CD14-positive monocyte (primary cell): ENCODE measurements around the gene AK1. TPM values are rescaled to one million over a fixed set of nuclear protein-coding genes. Genes with fewer than 3 reads are reported as not detected.

ENCODE experiments used
- DNase-seq, 3 donors: peaks; one replicate each; pipeline ENCODE4 v3.0.0-alpha.2; 2011 to 2022
- H2AFZ ChIP-seq: 2 replicates; pipeline ENCODE4 v1.6.0; 2012; ENCODE audit warnings: mild to moderate bottlenecking, low read depth, low read length, inconsistent platforms; ENCODE audit not compliant: insufficient read depth, poor library complexity, severe bottlenecking
- H3K27ac ChIP-seq, 2 donors: 1 replicate in 1 of 2; 2 replicates in 1 of 2; pipeline ENCODE4 v1.5.1; 2012 to 2013; ENCODE audit warnings: low read length in 2 of 2, control low read depth in 1 of 2, inconsistent platforms in 1 of 2, low read depth in 1 of 2, mild to moderate bottlenecking in 1 of 2
- H3K27me3 ChIP-seq, 2 donors: one replicate each; pipeline versions ENCODE4 v1.6.0 to v1.6.1; 2011 to 2013; ENCODE audit warnings: low read length in 2 of 2; ENCODE audit not compliant: control insufficient read depth in 2 of 2, insufficient read depth in 2 of 2
- H3K36me3 ChIP-seq, 2 donors: replicated peaks in 1 of 2; 1 replicate in 1 of 2; 2 replicates in 1 of 2; pipeline versions ENCODE4 v1.5.1 to v1.6.1; 2012 to 2013; ENCODE audit warnings: low read length in 2 of 2, control low read depth in 1 of 2, inconsistent platforms in 1 of 2, mild to moderate bottlenecking in 1 of 2; ENCODE audit not compliant: insufficient read depth in 2 of 2, control insufficient read depth in 1 of 2
- H3K4me1 ChIP-seq, 2 donors: 1 replicate in 1 of 2; 2 replicates in 1 of 2; pipeline versions ENCODE4 v1.5.1 to v1.6.1; 2012 to 2013; ENCODE audit warnings: low read length in 2 of 2, control low read depth in 1 of 2, inconsistent platforms in 1 of 2, mild to moderate bottlenecking in 1 of 2, moderate library complexity in 1 of 2; ENCODE audit not compliant: insufficient read depth in 2 of 2, control insufficient read depth in 1 of 2
- H3K4me2 ChIP-seq: replicated peaks from 2 replicates; pipeline ENCODE3; 2012; ENCODE audit warnings: low read length, moderate library complexity, mild to moderate bottlenecking; ENCODE audit not compliant: poor library complexity, severe bottlenecking; ENCODE audit errors: extremely low read depth
- H3K4me3 ChIP-seq, 3 experiments: fragments of 200-600 bp in 1 of 3; sonication (generic) in 1 of 3; replicated peaks in 1 of 3; 1 replicate in 2 of 3; 2 replicates in 1 of 3; pipeline ENCODE4 v1.5.1; 2011 to 2013; ENCODE audit warnings: low read length in 3 of 3, mild to moderate bottlenecking in 3 of 3, control low read depth in 2 of 3, low read depth in 2 of 3, inconsistent platforms in 1 of 3, moderate library complexity in 1 of 3
- H3K79me2 ChIP-seq: 2 replicates; pipeline ENCODE4 v1.6.0; 2012; ENCODE audit warnings: mild to moderate bottlenecking, control low read depth, inconsistent platforms, low read length, moderate library complexity; ENCODE audit not compliant: insufficient read depth
- H3K9ac ChIP-seq: 2 replicates; pipeline ENCODE4 v1.6.0; 2017; ENCODE audit warnings: low read length, mild to moderate bottlenecking; ENCODE audit not compliant: insufficient read depth, poor library complexity, severe bottlenecking
- H3K9me3 ChIP-seq, 2 donors: replicated peaks in 1 of 2; 1 replicate in 1 of 2; 2 replicates in 1 of 2; pipeline versions ENCODE4 v1.5.1 to v1.6.1; 2012 to 2013; ENCODE audit warnings: low read length in 2 of 2, control low read depth in 1 of 2; ENCODE audit not compliant: control insufficient read depth in 1 of 2, insufficient read depth in 1 of 2
- H4K20me1 ChIP-seq: 2 replicates; pipeline ENCODE4 v1.6.0; 2012; ENCODE audit warnings: mild to moderate bottlenecking, low read length, control low read depth, moderate library complexity; ENCODE audit not compliant: insufficient read depth
- H3K27ac Mint-ChIP-seq, 7 donors: one replicate each; pipeline ENCODE4 v1.8.0; 2020; ENCODE audit warnings: mild to moderate bottlenecking in 7 of 7, mixed read lengths in 7 of 7, moderate library complexity in 6 of 7, inconsistent platforms in 2 of 7
- H3K27me3 Mint-ChIP-seq, 3 donors: one replicate each; pipeline ENCODE4 v1.8.0; 2021 to 2022; ENCODE audit warnings: low read depth in 3 of 3, mild to moderate bottlenecking in 3 of 3, mixed read lengths in 3 of 3, moderate library complexity in 3 of 3, inconsistent platforms in 1 of 3
- H3K36me3 Mint-ChIP-seq, 2 donors: one replicate each; pipeline ENCODE4 v1.8.0; 2020; ENCODE audit warnings: mixed read lengths in 2 of 2, inconsistent platforms in 1 of 2, mild to moderate bottlenecking in 1 of 2
- H3K4me1 Mint-ChIP-seq: one replicate; pipeline ENCODE4 v1.8.0; 2020; ENCODE audit warnings: mild to moderate bottlenecking, mixed read lengths
- H3K4me3 Mint-ChIP-seq, 2 donors: one replicate each; pipeline ENCODE4 v1.8.0; 2020; ENCODE audit warnings: mild to moderate bottlenecking in 2 of 2, mixed read lengths in 2 of 2, moderate library complexity in 1 of 2
- H3K9me3 Mint-ChIP-seq, 7 donors: one replicate each; pipeline ENCODE4 v1.8.0; 2020 to 2022; ENCODE audit warnings: mixed read lengths in 7 of 7, mild to moderate bottlenecking in 6 of 7, moderate library complexity in 6 of 7, inconsistent platforms in 2 of 7
- WGBS: methylation state at CpG from one replicate; pipeline ENCODE4 v1.1.5; 2013; ENCODE audit warnings: missing lambda C conversion rate; ENCODE audit not compliant: insufficient coverage; 5-methylcytosine and 5-hydroxymethylcytosine counted together
- intact Hi-C, 2 donors: fragments of 100-400 bp; cut with micrococcal nuclease; formaldehyde crosslinking; loops; one replicate each; pipeline versions ENCODE4 v1.15.0 to v1.15.1; 2023
- polyA plus RNA-seq, 3 donors: library from polyadenylated mRNA; depleted of rRNA in 1 of 3; unstranded in 2 of 3; stranded (reverse) in 1 of 3; fragments of 300-500 nt in 2 of 3; fragments of >200 nt in 1 of 3; fragmentation: Illumina TruSeq in 2 of 3; gene quantifications; 1 replicate in 2 of 3; 2 replicates in 1 of 3; pipeline ENCODE4 v1.2.3, GENCODE V29; 2012 to 2021
- TF ChIP-seq, protein P1 (sequence below): fragments of 200-600 bp; IDR thresholded peaks from one replicate; pipeline ENCODE4 v1.8.0; 2022; ENCODE audit warnings: antibody characterized with exemption, mild to moderate bottlenecking

The AK1 gene
- polyA plus RNA-seq, 3 donors = 3.5 TPM; not detected in 2

DNA sequence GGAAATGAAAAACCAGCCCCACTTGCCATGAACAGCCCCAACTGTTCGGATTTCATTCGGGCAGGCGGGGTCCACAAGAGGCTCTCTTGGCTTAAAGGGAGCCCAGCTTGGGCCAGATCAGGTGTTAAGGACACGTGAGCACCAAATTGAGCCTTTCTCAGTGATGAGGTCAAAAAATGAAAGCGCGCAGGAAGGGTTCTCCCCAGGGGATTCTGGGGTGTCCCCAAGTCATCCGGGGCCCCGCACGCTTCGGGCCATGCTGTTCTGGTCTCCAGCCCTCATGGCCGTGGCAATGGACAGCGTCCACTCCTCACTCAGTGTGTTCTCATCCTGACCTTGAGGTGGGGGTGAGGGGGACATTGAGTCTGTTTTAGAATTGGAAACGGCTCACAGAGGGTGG, 10.9 kb downstream of the AK1 start:
- no peak overlapping the region for H3K4me3 Mint-ChIP-seq
- H3K27me3 ChIP-seq = no peaks in the 10 kb centered on the region
- intact Hi-C loops = loop anchor here (5.0 kb wide), 3 partner anchors 64 to 129 kb away; partner anchors contain the start of genes CDK9 (in 1 of the 2), FPGS (in 1 of the 2) and TOR2A (in 1 of the 2)
- no peaks in the 10 kb centered on the region for H4K20me1 ChIP-seq
- H3K9me3 ChIP-seq = no peaks in the 10 kb centered on the region
- H3K27me3 Mint-ChIP-seq = peaks cover 0 to 2% (median 2%) of the 10 kb centered on the region in 3 donors
- DNase-seq = no peak
- H3K27ac ChIP-seq = no peak overlapping the region
- TF ChIP-seq, protein P1, sequence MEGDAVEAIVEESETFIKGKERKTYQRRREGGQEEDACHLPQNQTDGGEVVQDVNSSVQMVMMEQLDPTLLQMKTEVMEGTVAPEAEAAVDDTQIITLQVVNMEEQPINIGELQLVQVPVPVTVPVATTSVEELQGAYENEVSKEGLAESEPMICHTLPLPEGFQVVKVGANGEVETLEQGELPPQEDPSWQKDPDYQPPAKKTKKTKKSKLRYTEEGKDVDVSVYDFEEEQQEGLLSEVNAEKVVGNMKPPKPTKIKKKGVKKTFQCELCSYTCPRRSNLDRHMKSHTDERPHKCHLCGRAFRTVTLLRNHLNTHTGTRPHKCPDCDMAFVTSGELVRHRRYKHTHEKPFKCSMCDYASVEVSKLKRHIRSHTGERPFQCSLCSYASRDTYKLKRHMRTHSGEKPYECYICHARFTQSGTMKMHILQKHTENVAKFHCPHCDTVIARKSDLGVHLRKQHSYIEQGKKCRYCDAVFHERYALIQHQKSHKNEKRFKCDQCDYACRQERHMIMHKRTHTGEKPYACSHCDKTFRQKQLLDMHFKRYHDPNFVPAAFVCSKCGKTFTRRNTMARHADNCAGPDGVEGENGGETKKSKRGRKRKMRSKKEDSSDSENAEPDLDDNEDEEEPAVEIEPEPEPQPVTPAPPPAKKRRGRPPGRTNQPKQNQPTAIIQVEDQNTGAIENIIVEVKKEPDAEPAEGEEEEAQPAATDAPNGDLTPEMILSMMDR = no peak
- no peaks in the 10 kb centered on the region for H3K79me2 ChIP-seq
- H3K4me3 ChIP-seq = no peak overlapping the region
- H3K27ac Mint-ChIP-seq = peak overlapping the region in 1 of 7 donors; percentile 73
- H3K4me1 ChIP-seq = peaks cover 39 to 40% of the 10 kb centered on the region in 2 donors
- peaks cover 43% of the 10 kb centered on the region for H3K4me1 Mint-ChIP-seq
- no peak overlapping the region for H3K9ac ChIP-seq
- 99% methylated on average over 11 of the region's 13 CpGs for WGBS
- no peak overlapping the region for H2AFZ ChIP-seq
- H3K36me3 Mint-ChIP-seq = peaks cover 0 to 3% of the 10 kb centered on the region in 2 donors
- no peak overlapping the region for H3K4me2 ChIP-seq
- no peaks in the 10 kb centered on the region for H3K36me3 ChIP-seq
- H3K9me3 Mint-ChIP-seq = peaks cover 0 to 3% (median 0%) of the 10 kb centered on the region in 7 donors

DNA sequence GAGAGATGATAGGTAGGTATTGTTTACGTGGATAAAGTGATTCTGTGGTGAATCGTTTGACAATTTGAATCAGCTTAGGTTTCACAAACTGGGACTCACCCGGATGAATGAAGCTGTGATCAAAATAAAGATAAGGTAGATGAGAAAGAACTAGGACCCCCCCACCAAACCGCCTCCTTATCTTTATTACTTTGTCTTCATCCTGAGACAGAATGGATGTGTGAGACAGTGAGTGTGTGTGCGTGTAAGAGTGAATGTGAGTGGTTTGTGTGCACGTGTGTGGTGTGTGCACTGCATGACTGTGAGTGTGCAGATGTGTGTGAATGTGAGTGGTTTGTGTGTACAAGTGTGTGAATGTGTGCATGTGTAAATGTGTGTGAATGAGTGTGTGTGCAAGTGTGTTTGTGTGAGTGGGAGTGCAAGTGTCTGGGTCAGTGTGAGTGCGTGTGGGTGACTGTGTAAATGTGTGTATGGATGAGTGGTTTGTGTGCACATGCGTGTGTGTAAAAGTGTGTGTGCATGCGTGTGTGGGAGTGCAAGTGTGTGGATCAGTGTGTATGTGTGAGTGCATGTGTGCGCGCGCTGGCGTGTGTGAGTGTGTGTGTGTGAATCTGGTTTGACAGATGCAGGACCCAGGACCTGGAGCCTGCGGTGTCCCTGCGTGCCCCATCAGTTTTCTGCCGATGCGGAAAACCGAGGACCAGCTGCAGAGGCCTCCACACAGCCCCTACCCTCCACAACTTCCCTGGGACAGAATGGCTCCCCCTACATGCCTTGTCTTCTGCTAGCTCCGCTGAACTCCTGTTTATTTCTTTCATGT, 11.6 kb downstream of the AK1 start:
- Mint-ChIP-seq H3K36me3 (peaks cover 0 to 3% of the 10 kb centered on the region in 2 donors), H3K4me3 (no peak overlapping the region), H3K27ac (peak overlapping the region in 1 of 7 donors; percentile 65), H3K9me3 (peaks cover 0 to 3% (median 0%) of the 10 kb centered on the region in 7 donors), H3K4me1 (peaks cover 49% of the 10 kb centered on the region), H3K27me3 (peaks cover 0 to 2% (median 2%) of the 10 kb centered on the region in 3 donors)
- no peak overlapping the region for H3K4me3 ChIP-seq
- WGBS = 78% methylated on average over 15 of the region's 19 CpGs
- H3K27me3 ChIP-seq = no peaks in the 10 kb centered on the region
- no peak overlapping the region for H3K4me2 ChIP-seq
- no peaks in the 10 kb centered on the region for H3K79me2 ChIP-seq
- no peak for DNase-seq
- no peak overlapping the region for H3K9ac ChIP-seq
- intact Hi-C loops = loop anchor here (5.0 kb wide), 3 partner anchors 64 to 129 kb away; partner anchors contain the start of genes CDK9 (in 1 of the 2), FPGS (in 1 of the 2) and TOR2A (in 1 of the 2)
- H3K4me1 ChIP-seq = peaks cover 46 to 47% of the 10 kb centered on the region in 2 donors
- no peak overlapping the region for H2AFZ ChIP-seq
- H3K9me3 ChIP-seq = no peaks in the 10 kb centered on the region
- H3K27ac ChIP-seq = no peak overlapping the region
- no peaks in the 10 kb centered on the region for H3K36me3 ChIP-seq
- TF ChIP-seq, protein P1 = no peak
- no peaks in the 10 kb centered on the region for H4K20me1 ChIP-seq
